ENCODE results near the gene CLPX.
"Not testable (repeated sequence)": the region's sequence is repeated elsewhere in the genome, so short reads cannot be mapped to it uniquely, and the experiment has no call there.

The CLPX gene

GRCh38 chr15:65099801-65100200, 85.3 kb downstream of the CLPX start:
- not testable (repeated sequence) for DNase-seq

- DNase-seq, result no peak
These were observed 85.8 kb downstream of the CLPX start for GRCh38 chr15:65099336-65099735.
